PC-9 (cell line): ENCODE data around the gene SLC25A29. TPM values are rescaled to one million over a fixed set of nuclear protein-coding genes. Genes with fewer than 3 reads are reported as not detected.

Experiments
- BruUV-seq: library from RNA; stranded (reverse); fragments of 400-500 nt; replicated peaks from 2 replicates; lab custom pipeline; 2021; lab: Mats Ljungman, UMichigan
- CTCF ChIA-PET: fragments of 300-600 bp; sonication (Branson Sonifier 250); formaldehyde crosslinking; loops from one replicate; lab custom pipeline; 2022; ENCODE audit warnings: antibody characterized with exemption; lab: Charles Lee
- POLR2A ChIA-PET: fragments of 300-600 bp; sonication (Branson Sonifier 250); formaldehyde crosslinking; loops from one replicate; lab custom pipeline; 2022; ENCODE audit warnings: antibody characterized with exemption; ENCODE audit not compliant: unreplicated experiment; lab: Charles Lee
- DNase-seq, 2 experiments: peaks; one replicate each; pipeline versions ENCODE4 v3.0.0 to v3.0.0-alpha.2; 2015 to 2022; ENCODE audit warnings: mixed read lengths in 1 of 2
- H2AFZ ChIP-seq: fragments of 200-600 bp; sonication (generic); 2 replicates; pipeline ENCODE4 v1.8.1; 2017; ENCODE audit warnings: antibody characterized with exemption
- H3F3A ChIP-seq: fragments of 200-600 bp; sonication (generic); 2 replicates; pipeline ENCODE4 v1.8.1; 2017; ENCODE audit warnings: antibody characterized with exemption, mild to moderate bottlenecking, low read depth; ENCODE audit not compliant: insufficient read depth
- H3K27ac ChIP-seq: fragments of 200-600 bp; sonication (generic); 2 replicates; pipeline ENCODE4 v1.6.1; 2016; ENCODE audit warnings: mixed run types
- H3K27me3 ChIP-seq: fragments of 200-600 bp; sonication (generic); 2 replicates; pipeline ENCODE4 v1.6.1; 2016; ENCODE audit warnings: low read depth, mixed run types; ENCODE audit not compliant: insufficient read depth
- H3K36me3 ChIP-seq: fragments of 200-600 bp; sonication (generic); 2 replicates; pipeline ENCODE4 v1.6.1; 2016; ENCODE audit warnings: low read depth, mixed run types
- H3K4me1 ChIP-seq: fragments of 200-600 bp; sonication (generic); replicated peaks from 2 replicates; pipeline ENCODE4 v1.6.1; 2016; ENCODE audit warnings: mixed run types; ENCODE audit not compliant: insufficient read depth
- H3K4me2 ChIP-seq: fragments of 200-600 bp; sonication (generic); 2 replicates; pipeline ENCODE4 v1.6.1; 2017; ENCODE audit warnings: mixed run types
- H3K4me3 ChIP-seq: fragments of 200-600 bp; sonication (generic); 2 replicates; pipeline ENCODE4 v1.6.1; 2016; ENCODE audit warnings: mixed run types
- H3K79me2 ChIP-seq: fragments of 200-600 bp; sonication (generic); 2 replicates; pipeline ENCODE4 v1.6.1; 2017; ENCODE audit warnings: low read depth, mixed run types
- H3K9me2 ChIP-seq: fragments of 200-600 bp; sonication (generic); 2 replicates; pipeline ENCODE4 v1.8.1; 2017; ENCODE audit warnings: mild to moderate bottlenecking; ENCODE audit not compliant: insufficient read depth
- H3K9me3 ChIP-seq: fragments of 200-600 bp; sonication (generic); 2 replicates; pipeline ENCODE4 v1.8.1; 2016; ENCODE audit warnings: low read depth; ENCODE audit not compliant: insufficient read depth
- H4K20me1 ChIP-seq: fragments of 200-600 bp; sonication (generic); 2 replicates; pipeline ENCODE4 v1.8.1; 2017; ENCODE audit not compliant: insufficient read depth
- EZH2 ChIP-seq: fragments of 200-600 bp; sonication (generic); IDR thresholded peaks from 2 replicates; pipeline ENCODE4 v1.8.0; 2017; ENCODE audit warnings: antibody characterized with exemption, low read depth
- intact Hi-C: fragments of 100-400 bp; cut with micrococcal nuclease; formaldehyde crosslinking; loops from one replicate; pipeline ENCODE4 v1.10.0; 2022; ENCODE audit not compliant: unreplicated experiment
- total RNA-seq: library from RNA; stranded (reverse); gene quantifications from 2 replicates; pipeline ENCODE4 v1.2.3, GENCODE V29; 2021
- TF ChIP-seq, protein P1 (sequence below): fragments of 200-600 bp; sonication (generic); conservative IDR thresholded peaks from 2 replicates; pipeline ENCODE4 v1.6.1; 2017; ENCODE audit warnings: mixed run types, antibody characterized with exemption, mild to moderate bottlenecking, moderate library complexity

SLC25A29 gene
- total RNA-seq, 1 experiment from 2014 or later: 6.9 TPM

- DNase-seq: no peak
- intact Hi-C loops: no loop called here
These were observed 22.4 kb upstream of the SLC25A29 start for GRCh38 chr14:100328495-100329163.

GRCh38 chr14:100327128-100327527 is 20.9 kb upstream of the SLC25A29 start:
- ChIA-PET CTCF (interaction anchor here (0.6 kb wide), 1 partner anchor 8 kb away, joined by 4 read pairs; no protein-coding TSS in a partner anchor), POLR2A (no interaction called here)
- BruUV-seq: no TSS peak
- no peaks in the 10 kb centered on the region for H3K9me3 ChIP-seq
- H3K27ac ChIP-seq: no peak overlapping the region
- no peaks in the 10 kb centered on the region for H4K20me1 ChIP-seq
- H3K4me1 ChIP-seq: no peaks in the 10 kb centered on the region
- no peaks in the 10 kb centered on the region for H3K79me2 ChIP-seq
- no peaks in the 10 kb centered on the region for H3F3A ChIP-seq
- H3K4me2 ChIP-seq: no peak overlapping the region
- no peaks in the 10 kb centered on the region for H3K36me3 ChIP-seq
- H2AFZ ChIP-seq: no peak overlapping the region
- no peak for DNase-seq
- no peak overlapping the region for H3K4me3 ChIP-seq
- no peaks in the 10 kb centered on the region for H3K27me3 ChIP-seq
- H3K9me2 ChIP-seq: no peaks in the 10 kb centered on the region
- TF ChIP-seq EZH2: no peak
- TF ChIP-seq, protein P1, sequence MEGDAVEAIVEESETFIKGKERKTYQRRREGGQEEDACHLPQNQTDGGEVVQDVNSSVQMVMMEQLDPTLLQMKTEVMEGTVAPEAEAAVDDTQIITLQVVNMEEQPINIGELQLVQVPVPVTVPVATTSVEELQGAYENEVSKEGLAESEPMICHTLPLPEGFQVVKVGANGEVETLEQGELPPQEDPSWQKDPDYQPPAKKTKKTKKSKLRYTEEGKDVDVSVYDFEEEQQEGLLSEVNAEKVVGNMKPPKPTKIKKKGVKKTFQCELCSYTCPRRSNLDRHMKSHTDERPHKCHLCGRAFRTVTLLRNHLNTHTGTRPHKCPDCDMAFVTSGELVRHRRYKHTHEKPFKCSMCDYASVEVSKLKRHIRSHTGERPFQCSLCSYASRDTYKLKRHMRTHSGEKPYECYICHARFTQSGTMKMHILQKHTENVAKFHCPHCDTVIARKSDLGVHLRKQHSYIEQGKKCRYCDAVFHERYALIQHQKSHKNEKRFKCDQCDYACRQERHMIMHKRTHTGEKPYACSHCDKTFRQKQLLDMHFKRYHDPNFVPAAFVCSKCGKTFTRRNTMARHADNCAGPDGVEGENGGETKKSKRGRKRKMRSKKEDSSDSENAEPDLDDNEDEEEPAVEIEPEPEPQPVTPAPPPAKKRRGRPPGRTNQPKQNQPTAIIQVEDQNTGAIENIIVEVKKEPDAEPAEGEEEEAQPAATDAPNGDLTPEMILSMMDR: no peak
- intact Hi-C loops: no loop called here

More at GRCh38 chr14:100328495-100329163, 22.4 kb upstream of the SLC25A29 start:
- Histone ChIP-seq H3K4me1 (no peaks in the 10 kb centered on the region), H3K4me2 (no peak overlapping the region), H3K36me3 (no peaks in the 10 kb centered on the region), H3K79me2 (no peaks in the 10 kb centered on the region), H2AFZ (no peak overlapping the region), H3K9me2 (no peaks in the 10 kb centered on the region), H3K9me3 (no peaks in the 10 kb centered on the region), H3K4me3 (no peak overlapping the region), H4K20me1 (no peaks in the 10 kb centered on the region), H3K27ac (no peak overlapping the region), H3K27me3 (no peaks in the 10 kb centered on the region), H3F3A (no peaks in the 10 kb centered on the region)
- POLR2A ChIA-PET: no interaction called here
- TF ChIP-seq EZH2: no peak
- TF ChIP-seq, protein P1: no peak
- no TSS peak for BruUV-seq
- CTCF ChIA-PET: no interaction called here

GRCh38 chr14:100325958-100326357 is 19.7 kb upstream of the SLC25A29 start:
- no peaks in the 10 kb centered on the region for H3K36me3 ChIP-seq
- no peak for DNase-seq
- POLR2A ChIA-PET: no interaction called here
- intact Hi-C loops: no loop called here
- no peaks in the 10 kb centered on the region for H4K20me1 ChIP-seq
- H3K4me2 ChIP-seq: no peak overlapping the region
- H2AFZ ChIP-seq: no peak overlapping the region
- no peaks in the 10 kb centered on the region for H3K27me3 ChIP-seq
- no peaks in the 10 kb centered on the region for H3K9me2 ChIP-seq
- no peaks in the 10 kb centered on the region for H3K4me1 ChIP-seq
- no TSS peak for BruUV-seq
- H3K27ac ChIP-seq: no peak overlapping the region
- CTCF ChIA-PET: interaction anchor here (0.6 kb wide), 1 partner anchor 52 kb away, joined by 3 read pairs; no protein-coding TSS in a partner anchor
- no peaks in the 10 kb centered on the region for H3K9me3 ChIP-seq
- no peak overlapping the region for H3K4me3 ChIP-seq
- TF ChIP-seq EZH2: no peak
- TF ChIP-seq, protein P1: no peak
- no peaks in the 10 kb centered on the region for H3F3A ChIP-seq
- no peaks in the 10 kb centered on the region for H3K79me2 ChIP-seq
